Amygdala (tissue), 56 donors: ENCODE measurements around the gene SVIL.
"Not testable (repeated sequence)": the region's sequence is repeated elsewhere in the genome, so short reads cannot be mapped to it uniquely, and the experiment has no call there.

Experiments
- DNase-seq, 56 donors: peaks; one replicate each; lab custom pipeline; 2025; lab: John Stamatoyannopoulos, UW

The SVIL gene

DNA sequence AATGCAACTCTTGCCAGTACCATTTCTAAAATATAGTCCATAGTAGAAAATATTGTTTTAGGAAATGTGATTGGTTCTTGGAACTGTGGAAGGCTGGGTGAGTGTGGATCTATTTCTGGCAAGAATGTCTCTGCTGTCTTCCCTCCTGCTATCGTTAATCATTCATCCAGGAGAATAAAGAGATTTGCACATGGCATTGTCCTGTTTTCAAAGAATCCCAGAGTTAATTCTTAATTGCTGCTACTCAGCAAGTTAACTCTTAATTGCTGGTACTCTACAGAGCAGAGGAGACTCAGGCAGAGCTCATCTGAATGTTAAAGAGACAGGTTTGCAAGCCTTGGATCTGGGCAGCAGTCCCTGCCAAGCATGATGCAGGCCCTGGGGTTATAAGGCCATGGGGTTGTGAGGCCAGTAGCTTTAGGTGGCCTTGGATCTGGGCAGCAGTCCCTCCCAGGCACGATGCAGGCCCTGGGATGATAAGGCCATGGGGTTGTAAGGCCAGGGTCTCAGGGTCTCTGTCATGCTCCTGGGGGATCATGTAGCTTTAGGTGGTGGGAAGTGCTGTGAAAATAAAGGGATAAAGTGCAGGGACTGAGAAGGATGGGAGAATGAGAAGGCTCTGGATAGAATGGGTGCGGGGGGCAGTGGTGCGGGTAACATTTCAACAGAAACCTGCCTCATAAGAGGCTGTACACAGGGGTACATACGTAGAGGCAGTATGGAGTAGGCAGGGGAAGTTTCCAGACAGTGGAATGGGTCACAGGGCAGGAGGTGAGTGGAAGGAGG is 162.3 kb downstream of the SVIL start:
- no peak for DNase-seq

DNA sequence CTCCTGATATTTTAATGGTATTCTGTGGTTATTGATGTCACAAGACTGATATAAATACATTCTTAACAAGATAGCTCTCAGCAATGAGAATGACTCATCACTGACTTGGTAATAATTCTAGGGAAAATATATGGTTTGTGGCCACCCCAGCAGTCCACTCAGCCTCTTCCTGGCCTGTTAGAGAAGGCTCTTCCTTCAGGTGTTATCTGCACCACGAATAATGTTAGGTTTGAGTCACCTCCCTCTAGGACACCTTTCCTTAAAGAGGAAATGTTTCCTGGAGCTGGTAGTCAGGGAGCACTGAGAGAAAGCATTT is 163.3 kb downstream of the SVIL start:
- no peak for DNase-seq

- DNase-seq = no peak
These were observed 163.8 kb downstream of the SVIL start for GRCh38 chr10:29470843-29471543.

DNA sequence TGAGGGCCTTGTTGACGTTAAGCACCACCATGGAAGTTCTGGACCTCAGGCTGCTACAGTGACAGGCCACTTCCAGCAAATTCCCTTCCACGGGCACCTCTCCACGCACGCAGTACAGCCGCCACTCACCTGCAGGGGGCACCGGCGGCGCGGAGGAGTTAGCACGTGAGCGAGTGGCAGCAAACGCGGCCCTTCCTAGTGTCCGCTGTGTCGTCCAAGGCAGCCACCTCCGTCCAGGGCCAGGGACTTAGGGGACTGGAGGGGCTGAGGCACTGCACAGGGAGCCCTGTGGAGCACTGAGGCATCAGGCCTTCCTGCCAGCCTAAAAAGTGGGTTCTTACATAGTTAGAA is 164.4 kb downstream of the SVIL start:
- peak in 1 of 56 donors; percentile 2 for DNase-seq

- no peak for DNase-seq
These were observed 165.1 kb downstream of the SVIL start for GRCh38 chr10:29469481-29470354.

DNA sequence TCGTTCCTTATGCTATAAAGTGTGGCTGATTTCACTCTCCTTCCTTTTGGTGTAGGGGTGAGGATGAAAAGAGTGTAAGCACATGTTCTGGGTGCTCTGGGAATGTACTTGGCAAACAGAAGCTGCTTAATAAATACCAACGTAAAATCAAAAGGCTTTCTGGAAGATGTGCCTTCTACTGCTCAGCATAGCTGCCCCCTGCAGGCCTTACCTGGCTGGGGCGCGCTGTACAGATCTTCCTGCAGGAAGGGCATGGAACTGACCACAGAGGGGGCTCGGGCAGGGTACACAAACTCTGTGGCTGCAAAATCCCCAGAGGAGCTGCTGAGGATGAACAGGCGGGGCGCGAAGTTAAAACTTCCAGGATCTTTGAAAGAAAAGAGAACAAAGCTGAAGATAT is 169.4 kb downstream of the SVIL start:
- DNase-seq = no peak

- DNase-seq = not testable (repeated sequence)
These were observed 170.1 kb downstream of the SVIL start for GRCh38 chr10:29464671-29465171.

GRCh38 chr10:29461042-29461441 is 173.7 kb downstream of the SVIL start:
- DNase-seq = no peak

DNA sequence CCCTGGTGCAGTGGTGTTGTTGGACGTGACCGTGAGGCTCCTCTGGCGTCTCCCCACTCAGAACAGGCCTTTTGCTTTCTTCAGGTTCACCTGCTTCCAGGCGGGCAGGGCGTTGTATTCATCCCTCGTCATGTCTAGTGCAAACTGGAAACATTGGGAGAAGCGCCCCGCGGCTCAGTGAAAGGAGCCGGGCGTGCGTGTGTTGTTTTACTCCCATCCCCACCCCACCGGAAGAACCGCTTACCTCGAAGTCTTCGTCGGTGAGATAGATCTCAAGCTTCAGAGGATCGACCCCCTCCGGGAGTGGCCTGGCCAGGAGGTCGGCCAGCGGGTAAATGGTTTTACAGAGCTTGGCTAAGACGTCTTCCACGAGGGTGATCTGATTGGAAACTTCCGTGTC is 176.6 kb downstream of the SVIL start:
- DNase-seq = not testable (repeated sequence)

DNA sequence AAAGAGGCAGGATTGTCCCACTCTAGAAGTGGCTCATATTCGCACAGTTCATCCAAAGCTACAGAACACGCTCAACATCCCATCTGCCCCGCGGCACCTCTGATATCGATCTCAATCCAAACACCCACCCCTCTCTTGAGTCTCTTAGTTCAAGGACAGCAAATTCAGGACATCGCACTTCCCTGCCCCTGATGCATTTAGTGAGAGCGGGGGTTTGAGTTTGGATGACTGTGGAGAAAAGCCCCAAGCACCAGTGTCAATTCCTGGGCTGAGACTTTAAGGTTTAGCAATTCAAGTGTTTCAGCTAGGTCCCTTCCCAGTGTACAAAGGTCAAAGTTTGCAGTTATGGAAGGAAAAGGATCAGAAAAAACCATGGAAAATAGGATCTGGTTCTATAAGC is 179.7 kb downstream of the SVIL start:
- DNase-seq = no peak

DNA sequence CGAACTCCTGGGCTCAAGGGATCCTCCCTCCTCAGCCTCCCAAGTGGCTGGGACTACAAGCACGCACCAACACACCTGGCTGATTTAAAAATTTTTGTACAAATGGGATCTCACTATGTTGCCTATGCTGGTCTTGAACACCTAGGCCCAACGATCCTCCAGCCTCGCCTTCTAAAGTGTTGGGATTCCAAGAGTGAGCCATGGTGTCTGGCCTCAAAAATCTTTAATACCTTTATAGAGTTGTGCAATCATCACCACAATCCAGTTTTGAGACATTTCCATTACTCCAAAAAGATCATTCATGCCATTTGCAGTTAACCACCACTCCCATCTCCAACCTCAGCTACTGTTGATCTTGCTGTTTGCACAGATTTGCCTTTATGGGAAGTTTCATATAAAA is 180.5 kb downstream of the SVIL start:
- DNase-seq = no peak

DNA sequence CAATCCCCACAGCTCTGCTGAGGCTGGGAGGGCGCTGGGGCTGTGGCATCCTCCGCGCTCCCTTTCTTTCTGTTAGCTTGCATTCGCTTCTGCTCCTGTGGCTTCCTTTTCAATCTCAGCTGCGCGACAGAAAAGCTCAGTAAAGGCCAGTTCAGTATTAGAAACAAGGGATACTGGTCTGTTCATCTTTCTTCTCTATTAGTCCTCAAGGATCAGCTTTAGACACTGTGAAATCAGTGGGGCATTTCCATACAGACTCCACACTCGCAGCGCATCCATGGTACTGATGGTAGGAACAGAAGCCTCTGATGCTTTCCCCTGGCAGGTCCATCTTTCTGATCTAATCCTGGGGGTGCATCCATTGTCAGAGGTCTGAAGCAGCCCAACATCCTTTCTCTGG is 182.2 kb downstream of the SVIL start:
- no peak for DNase-seq

GRCh38 chr10:29451946-29452345 is 182.8 kb downstream of the SVIL start:
- DNase-seq = no peak

DNA sequence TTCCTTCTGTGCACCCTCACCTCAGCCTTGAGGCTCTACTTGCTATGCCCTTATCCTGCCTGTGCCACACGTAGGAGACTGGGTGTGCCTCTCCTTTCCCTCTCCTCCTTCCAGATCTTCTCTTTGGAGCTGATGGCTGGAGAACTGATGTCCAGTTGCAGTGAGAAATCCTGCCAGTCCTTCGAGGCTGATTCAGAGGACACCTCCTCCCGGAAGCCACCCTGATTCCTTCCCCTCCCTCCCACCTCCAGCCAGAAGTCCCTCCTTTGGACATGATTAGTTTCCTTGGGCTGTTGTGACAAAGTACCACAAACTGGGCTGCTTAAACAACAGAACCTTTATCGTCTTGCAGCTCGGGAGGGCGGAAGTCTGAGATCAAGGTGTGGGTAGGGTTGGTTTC is 184.4 kb downstream of the SVIL start:
- DNase-seq = no peak

DNA sequence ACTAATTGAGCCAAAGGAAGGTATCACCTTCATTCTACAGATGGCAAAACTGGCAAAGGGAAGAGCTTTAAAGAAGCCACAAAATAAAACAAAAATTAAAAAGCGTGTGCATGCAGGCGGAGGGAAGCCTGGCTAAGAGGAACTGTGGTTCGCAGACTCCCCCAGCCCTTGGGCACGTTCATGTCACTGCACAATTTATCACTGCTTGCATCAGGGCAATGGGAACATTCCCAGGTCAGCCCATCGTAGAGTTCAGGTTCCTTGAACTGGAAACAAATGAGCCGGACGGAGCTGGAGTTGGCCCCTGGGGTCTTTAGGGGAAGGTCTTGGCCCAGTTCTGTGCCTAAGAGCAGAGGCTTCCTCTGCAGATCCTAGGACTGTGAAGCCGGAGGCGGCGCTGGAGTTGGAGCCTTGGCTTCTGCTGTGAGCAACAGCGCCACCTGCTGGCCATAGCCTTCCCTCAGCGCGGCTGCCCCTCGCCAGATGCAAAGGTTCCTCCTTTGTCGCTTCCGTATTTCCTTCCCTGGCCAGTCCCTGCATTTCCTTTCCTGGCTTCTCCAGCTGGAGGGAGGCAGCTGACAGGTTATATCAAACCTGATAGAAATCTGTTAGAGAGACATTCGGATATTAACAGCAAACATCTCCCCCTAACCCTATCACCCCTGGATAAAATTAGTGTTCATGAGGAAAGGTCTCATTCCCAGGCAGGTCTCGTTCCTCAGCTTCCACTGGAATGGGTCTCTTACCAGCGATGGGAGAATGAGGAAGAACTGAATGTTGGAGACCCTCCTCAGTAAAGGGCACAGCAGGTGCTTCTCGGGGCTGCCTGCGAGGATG is 185.8 kb downstream of the SVIL start:
- peak in 52 of 56 donors; percentile 7 to 86 (median 43) for DNase-seq

DNA sequence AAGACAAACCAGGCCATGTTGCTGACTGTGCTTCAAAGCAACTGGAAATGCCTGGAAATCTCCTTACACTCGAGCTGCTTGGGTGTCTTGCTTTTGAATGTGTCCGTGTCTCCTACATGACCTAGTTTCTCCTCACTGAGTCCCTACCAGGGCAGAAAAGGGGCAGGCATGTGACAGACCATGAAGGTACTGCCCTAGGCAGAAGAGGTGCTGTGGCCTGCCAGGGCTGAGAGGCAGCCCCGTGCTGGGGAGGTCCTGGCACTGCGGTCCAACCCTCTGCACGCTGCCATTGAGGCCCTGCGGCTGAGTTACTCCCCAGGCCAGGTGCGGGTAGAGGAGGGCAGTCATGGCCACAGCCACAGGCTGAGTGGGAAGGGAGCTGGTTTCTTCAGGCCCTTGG is 186.6 kb downstream of the SVIL start:
- peak in 4 of 56 donors; percentile 2 to 10 (median 4) for DNase-seq

DNA sequence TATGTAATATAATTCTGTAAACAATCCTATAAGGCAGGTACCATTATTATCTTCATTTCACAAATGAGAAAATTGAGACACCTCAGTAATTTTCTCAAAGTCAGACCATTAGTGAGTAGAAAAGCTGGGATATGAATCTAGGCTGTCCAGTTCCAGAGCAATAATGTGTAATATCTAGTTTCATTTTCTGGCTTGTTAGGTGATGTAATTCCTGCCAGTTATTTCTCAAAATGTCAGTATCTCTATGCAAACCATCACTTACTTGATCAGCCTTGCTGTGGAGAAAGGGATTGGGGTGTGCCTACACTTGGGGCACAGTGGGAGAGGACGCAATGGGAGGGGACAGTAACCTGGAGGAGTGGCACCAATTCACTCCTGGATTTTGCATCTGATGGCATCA is 188.4 kb downstream of the SVIL start:
- no peak for DNase-seq

DNA sequence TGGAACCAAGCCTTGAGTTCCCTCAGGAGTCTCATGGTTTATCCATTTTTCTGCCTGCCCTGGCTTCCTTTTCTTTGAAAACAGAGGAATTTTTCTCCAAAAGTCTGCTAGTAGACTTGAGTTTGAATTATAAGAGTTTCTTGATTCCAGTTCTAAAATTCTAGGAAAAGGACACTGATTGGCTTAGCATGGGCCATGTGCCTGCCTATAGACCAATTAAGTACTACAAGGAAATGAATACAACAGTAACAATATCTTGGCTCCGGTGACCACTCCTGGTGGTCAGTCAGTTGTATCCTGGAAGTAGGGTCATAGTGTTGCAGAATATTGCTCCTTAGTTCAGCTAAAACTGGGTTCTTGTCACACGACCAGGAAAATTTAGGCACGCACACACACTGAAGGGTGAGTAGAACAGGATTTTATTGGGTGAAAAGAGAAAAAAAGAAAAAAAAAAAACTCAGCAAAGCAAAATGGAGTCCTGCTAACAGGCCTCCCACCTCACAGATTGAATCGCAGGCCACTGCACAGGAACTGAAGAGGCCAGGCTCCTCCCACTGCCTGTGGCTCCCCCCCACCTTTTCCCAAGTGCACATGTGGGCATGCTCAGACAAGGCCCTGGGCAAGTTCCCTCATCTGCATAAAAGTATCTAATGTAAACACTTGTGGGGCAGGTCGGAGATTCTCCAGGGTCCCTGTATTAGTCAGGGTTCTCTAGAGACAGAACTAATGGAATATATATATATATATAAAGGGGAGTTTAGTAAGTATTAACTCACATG is 190.8 kb downstream of the SVIL start:
- no peak for DNase-seq

DNA sequence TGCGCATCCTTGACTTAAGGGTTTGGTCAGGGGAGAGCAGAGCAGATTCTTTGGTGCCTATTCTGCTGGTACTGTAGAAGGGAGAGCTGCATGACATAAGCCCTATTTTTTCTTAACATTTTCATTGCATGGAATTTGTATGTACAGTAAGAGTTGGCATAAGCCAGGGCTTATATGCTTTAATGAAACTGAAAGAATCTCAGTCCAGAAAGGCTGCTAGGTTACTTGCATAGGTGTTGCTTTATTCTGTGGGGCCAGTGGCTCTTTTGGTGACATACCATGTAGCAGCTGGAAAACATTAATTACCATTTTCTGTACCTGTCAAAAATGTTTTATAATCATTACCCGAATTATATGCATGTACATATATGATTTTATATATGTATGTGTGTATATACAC is 193.8 kb downstream of the SVIL start:
- no peak for DNase-seq

GRCh38 chr10:29439005-29439404 is 195.8 kb downstream of the SVIL start:
- DNase-seq = not testable (repeated sequence)
